ENCODE results near the gene ARHGAP32. TPM values are rescaled to one million over a fixed set of nuclear protein-coding genes. Genes with fewer than 3 reads are reported as not detected.

ARHGAP32 gene
- total RNA-seq, 1 experiment from 2014 or later: 27.8 TPM

DNA sequence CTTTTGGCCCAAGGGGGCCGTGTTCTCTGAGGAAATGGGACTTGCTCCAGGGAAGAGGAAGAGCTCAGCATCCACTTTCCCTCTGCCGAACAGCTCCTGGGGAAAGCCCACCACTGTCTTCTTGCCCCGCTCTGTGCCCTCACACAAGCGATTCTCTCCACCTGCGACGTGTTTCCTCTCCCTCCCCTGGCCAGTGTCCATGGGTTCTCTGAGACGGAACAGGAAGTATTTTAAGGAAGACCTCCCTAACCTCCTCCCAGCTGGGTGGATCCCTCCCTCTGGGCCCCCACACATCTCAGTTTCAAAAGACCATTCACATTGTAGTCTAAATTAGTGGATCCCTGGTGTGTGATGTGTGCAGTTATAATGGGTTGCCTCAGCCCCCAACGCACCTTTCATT is 251.0 kb downstream of the ARHGAP32 start:
- H3K4me1 ChIP-seq (ENCODE audit: control insufficient read depth in 1 of 2, insufficient read depth in 2 of 2, low read length in 2 of 2): no peaks in the 10 kb centered on the region
- H3K4me2 ChIP-seq (ENCODE audit: low read length): no peak overlapping the region
- no peaks in the 10 kb centered on the region for H3K79me2 ChIP-seq (ENCODE audit: insufficient read depth, low read length)
- no TSS peak for BruUV-seq (replicated peaks)
- H2AFZ ChIP-seq (ENCODE audit: low read depth, low read length, poor library complexity, severe bottlenecking): no peak overlapping the region
- no peak overlapping the region for H3K9ac ChIP-seq (ENCODE audit: low read length)
- no peaks in the 10 kb centered on the region for H3K9me2 ChIP-seq (ENCODE audit: insufficient read depth)
- intact Hi-C loops (cut with micrococcal nuclease): no loop called here
- no peak for TF ChIP-seq EZH2 (IDR thresholded peaks at IDR 0.05)
- TF ChIP-seq, protein P1, sequence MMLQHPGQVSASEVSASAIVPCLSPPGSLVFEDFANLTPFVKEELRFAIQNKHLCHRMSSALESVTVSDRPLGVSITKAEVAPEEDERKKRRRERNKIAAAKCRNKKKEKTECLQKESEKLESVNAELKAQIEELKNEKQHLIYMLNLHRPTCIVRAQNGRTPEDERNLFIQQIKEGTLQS (IDR thresholded peaks at IDR 0.05): no peak
- no peak for TF ChIP-seq FOSL1 (IDR thresholded peaks at IDR 0.05; ENCODE audit: low read depth)
- TF ChIP-seq POLR2A (IDR thresholded peaks at IDR 0.05; ENCODE audit: borderline replicate concordance, extremely low read depth, insufficient read depth, insufficient read length): no peak
- no peak for TF ChIP-seq ELF1 (IDR thresholded peaks at IDR 0.05; ENCODE audit: borderline replicate concordance, low read depth)
- TF ChIP-seq EGR1 (IDR thresholded peaks at IDR 0.05; ENCODE audit: low read depth): no peak
- TF ChIP-seq TCF7L2 (IDR thresholded peaks at IDR 0.05; ENCODE audit: borderline replicate concordance, extremely low read depth, insufficient read depth, insufficient read length): no peak
- TF ChIP-seq, protein P2, sequence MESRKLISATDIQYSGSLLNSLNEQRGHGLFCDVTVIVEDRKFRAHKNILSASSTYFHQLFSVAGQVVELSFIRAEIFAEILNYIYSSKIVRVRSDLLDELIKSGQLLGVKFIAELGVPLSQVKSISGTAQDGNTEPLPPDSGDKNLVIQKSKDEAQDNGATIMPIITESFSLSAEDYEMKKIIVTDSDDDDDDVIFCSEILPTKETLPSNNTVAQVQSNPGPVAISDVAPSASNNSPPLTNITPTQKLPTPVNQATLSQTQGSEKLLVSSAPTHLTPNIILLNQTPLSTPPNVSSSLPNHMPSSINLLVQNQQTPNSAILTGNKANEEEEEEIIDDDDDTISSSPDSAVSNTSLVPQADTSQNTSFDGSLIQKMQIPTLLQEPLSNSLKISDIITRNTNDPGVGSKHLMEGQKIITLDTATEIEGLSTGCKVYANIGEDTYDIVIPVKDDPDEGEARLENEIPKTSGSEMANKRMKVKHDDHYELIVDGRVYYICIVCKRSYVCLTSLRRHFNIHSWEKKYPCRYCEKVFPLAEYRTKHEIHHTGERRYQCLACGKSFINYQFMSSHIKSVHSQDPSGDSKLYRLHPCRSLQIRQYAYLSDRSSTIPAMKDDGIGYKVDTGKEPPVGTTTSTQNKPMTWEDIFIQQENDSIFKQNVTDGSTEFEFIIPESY (IDR thresholded peaks at IDR 0.05; ENCODE audit: extremely low read depth, insufficient replicate concordance, low read length): no peak
- TF ChIP-seq RAD21 (IDR thresholded peaks at IDR 0.05; ENCODE audit: low read depth): no peak
- ChIA-PET RAD21 (ENCODE audit: low non-redundant PET in 1 of 2, low total read pairs in 2 of 2, uncharacterized antibody in 2 of 2, unreplicated experiment in 2 of 2) (no interaction called here), CTCF (no interaction called here), POLR2A (no interaction called here)
- no peak overlapping the region for H3K27ac ChIP-seq (ENCODE audit: low read depth, low read length)
- no peaks in the 10 kb centered on the region for H3K9me3 ChIP-seq (ENCODE audit: control insufficient read depth in 1 of 2, insufficient read depth in 1 of 2, low read depth in 1 of 2, low read length in 2 of 2)
- H4K20me1 ChIP-seq (ENCODE audit: insufficient read depth): no peaks in the 10 kb centered on the region
- no peak overlapping the region for H3K4me3 ChIP-seq (replicated peaks in 1 of 2; ENCODE audit: low read depth in 1 of 2, low read length in 2 of 2)
- no peak for ATAC-seq
- no peaks in the 10 kb centered on the region for H3K36me3 ChIP-seq (ENCODE audit: control insufficient read depth in 1 of 2, insufficient read depth in 2 of 2, low read length in 2 of 2)
- H3K27me3 ChIP-seq (ENCODE audit: insufficient read depth, low read length): no peaks in the 10 kb centered on the region
- no peak for DNase-seq (ENCODE audit: low read depth, low spot score)

DNA sequence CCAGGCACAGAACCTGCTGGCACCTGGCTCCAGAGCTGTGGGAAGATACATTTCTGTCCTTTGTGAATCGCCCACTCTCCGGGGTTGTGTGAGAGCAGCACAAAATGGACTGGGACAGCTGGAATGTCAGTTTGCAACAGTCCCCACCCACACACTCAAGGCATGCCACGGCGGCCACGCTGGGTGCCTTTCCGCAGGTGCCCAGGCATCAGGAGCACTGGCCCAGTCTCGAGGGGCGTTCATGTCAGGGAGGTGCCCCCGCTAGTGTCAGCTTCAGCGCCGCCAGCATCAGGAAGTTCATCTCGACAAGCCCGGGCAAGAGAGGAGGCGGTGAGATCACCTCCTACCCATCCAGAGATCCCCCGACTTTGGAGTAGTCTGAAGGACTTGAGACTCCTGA is 251.5 kb downstream of the ARHGAP32 start:
- H3K9me3 ChIP-seq (ENCODE audit: control insufficient read depth in 1 of 2, insufficient read depth in 1 of 2, low read depth in 1 of 2, low read length in 2 of 2): no peaks in the 10 kb centered on the region
- no peaks in the 10 kb centered on the region for H4K20me1 ChIP-seq (ENCODE audit: insufficient read depth)
- no peaks in the 10 kb centered on the region for H3K79me2 ChIP-seq (ENCODE audit: insufficient read depth, low read length)
- no peak for ATAC-seq
- H3K27me3 ChIP-seq (ENCODE audit: insufficient read depth, low read length): no peaks in the 10 kb centered on the region
- H3K36me3 ChIP-seq (ENCODE audit: control insufficient read depth in 1 of 2, insufficient read depth in 2 of 2, low read length in 2 of 2): no peaks in the 10 kb centered on the region
- H3K4me1 ChIP-seq (ENCODE audit: control insufficient read depth in 1 of 2, insufficient read depth in 2 of 2, low read length in 2 of 2): no peaks in the 10 kb centered on the region
- no peak overlapping the region for H3K4me2 ChIP-seq (ENCODE audit: low read length)
- intact Hi-C loops (cut with micrococcal nuclease): no loop called here
- H3K9ac ChIP-seq (ENCODE audit: low read length): no peak overlapping the region
- H3K27ac ChIP-seq (ENCODE audit: low read depth, low read length): no peak overlapping the region
- H2AFZ ChIP-seq (ENCODE audit: low read depth, low read length, poor library complexity, severe bottlenecking): no peak overlapping the region
- no peak for DNase-seq (ENCODE audit: low read depth, low spot score)
- H3K9me2 ChIP-seq (ENCODE audit: insufficient read depth): no peaks in the 10 kb centered on the region
- ChIA-PET CTCF (no interaction called here), POLR2A (no interaction called here), RAD21 (ENCODE audit: low non-redundant PET in 1 of 2, low total read pairs in 2 of 2, uncharacterized antibody in 2 of 2, unreplicated experiment in 2 of 2) (no interaction called here)
- H3K4me3 ChIP-seq (replicated peaks in 1 of 2; ENCODE audit: low read depth in 1 of 2, low read length in 2 of 2): no peak overlapping the region
- no TSS peak for BruUV-seq (replicated peaks)
- TF ChIP-seq POLR2AphosphoS5 (IDR thresholded peaks at IDR 0.05; ENCODE audit: low read depth, low read length) (no peak), SRF (IDR thresholded peaks at IDR 0.05; ENCODE audit: low read depth) (no peak), FOSL1 (IDR thresholded peaks at IDR 0.05; ENCODE audit: low read depth) (no peak), SP1 (IDR thresholded peaks at IDR 0.05; ENCODE audit: low read depth) (no peak), ZNF274 (IDR thresholded peaks at IDR 0.05; ENCODE audit: low read depth, low read length) (no peak), POLR2A (IDR thresholded peaks at IDR 0.05; ENCODE audit: borderline replicate concordance, extremely low read depth, insufficient read depth, insufficient read length) (no peak)
- TF ChIP-seq, protein P2 (IDR thresholded peaks at IDR 0.05; ENCODE audit: extremely low read depth, insufficient replicate concordance, low read length): no peak
- TF ChIP-seq, protein P1 (IDR thresholded peaks at IDR 0.05): no peak
- TF ChIP-seq, protein P3, sequence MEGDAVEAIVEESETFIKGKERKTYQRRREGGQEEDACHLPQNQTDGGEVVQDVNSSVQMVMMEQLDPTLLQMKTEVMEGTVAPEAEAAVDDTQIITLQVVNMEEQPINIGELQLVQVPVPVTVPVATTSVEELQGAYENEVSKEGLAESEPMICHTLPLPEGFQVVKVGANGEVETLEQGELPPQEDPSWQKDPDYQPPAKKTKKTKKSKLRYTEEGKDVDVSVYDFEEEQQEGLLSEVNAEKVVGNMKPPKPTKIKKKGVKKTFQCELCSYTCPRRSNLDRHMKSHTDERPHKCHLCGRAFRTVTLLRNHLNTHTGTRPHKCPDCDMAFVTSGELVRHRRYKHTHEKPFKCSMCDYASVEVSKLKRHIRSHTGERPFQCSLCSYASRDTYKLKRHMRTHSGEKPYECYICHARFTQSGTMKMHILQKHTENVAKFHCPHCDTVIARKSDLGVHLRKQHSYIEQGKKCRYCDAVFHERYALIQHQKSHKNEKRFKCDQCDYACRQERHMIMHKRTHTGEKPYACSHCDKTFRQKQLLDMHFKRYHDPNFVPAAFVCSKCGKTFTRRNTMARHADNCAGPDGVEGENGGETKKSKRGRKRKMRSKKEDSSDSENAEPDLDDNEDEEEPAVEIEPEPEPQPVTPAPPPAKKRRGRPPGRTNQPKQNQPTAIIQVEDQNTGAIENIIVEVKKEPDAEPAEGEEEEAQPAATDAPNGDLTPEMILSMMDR (IDR thresholded peaks at IDR 0.05 in 2 of 3, conservative IDR thresholded peaks at IDR 0.05 in 1 of 3; ENCODE audit: borderline replicate concordance in 1 of 3, insufficient read depth in 1 of 3, low read depth in 2 of 3, low read length in 2 of 3): no peak
